Rectal smooth muscle tissue (tissue), 1 donor: ENCODE data around the gene ENTREP1.

Experiments used
- H3K27ac ChIP-seq: one replicate; pipeline ENCODE4 v1.7.0; 2013; ENCODE audit warnings: low read depth, low read length, inconsistent platforms
- H3K27me3 ChIP-seq: one replicate; pipeline ENCODE4 v1.7.0; 2013; ENCODE audit warnings: low read length; ENCODE audit not compliant: control insufficient read depth, insufficient read depth
- H3K36me3 ChIP-seq: one replicate; pipeline ENCODE4 v1.7.0; 2013; ENCODE audit warnings: low read length; ENCODE audit not compliant: control insufficient read depth, insufficient read depth
- H3K4me1 ChIP-seq: one replicate; pipeline ENCODE4 v1.7.0; 2013; ENCODE audit warnings: low read length; ENCODE audit not compliant: control insufficient read depth, insufficient read depth
- H3K4me3 ChIP-seq: one replicate; pipeline ENCODE4 v1.7.0; 2013; ENCODE audit warnings: low read length
- H3K9ac ChIP-seq: one replicate; pipeline ENCODE4 v1.7.0; 2013; ENCODE audit warnings: low read length

ENTREP1 gene

DNA sequence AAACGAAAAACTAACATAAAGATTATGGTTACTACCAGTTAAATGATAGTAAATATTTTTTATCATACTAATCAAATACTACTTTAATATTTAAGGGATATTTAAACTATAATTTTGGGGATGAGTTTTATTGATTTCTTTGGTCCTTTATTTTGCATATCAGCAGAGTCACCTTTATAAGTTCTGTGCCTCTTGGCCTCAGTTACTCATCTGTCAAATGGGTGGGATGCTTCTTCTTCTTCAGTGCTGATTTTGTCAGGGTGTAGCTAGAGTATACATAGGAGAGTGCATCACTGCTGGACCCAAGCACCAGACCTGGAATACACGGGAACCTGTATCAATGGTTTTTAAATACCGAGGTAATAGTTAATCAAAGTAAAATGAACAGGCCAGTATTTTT, 5.6 kb downstream of the ENTREP1 start:
- no peak overlapping the region for H3K9ac ChIP-seq
- H3K36me3 ChIP-seq, result no peaks in the 10 kb centered on the region
- no peak overlapping the region for H3K4me3 ChIP-seq
- H3K27me3 ChIP-seq, result no peaks in the 10 kb centered on the region
- no peaks in the 10 kb centered on the region for H3K4me1 ChIP-seq
- H3K27ac ChIP-seq, result no peak overlapping the region

DNA sequence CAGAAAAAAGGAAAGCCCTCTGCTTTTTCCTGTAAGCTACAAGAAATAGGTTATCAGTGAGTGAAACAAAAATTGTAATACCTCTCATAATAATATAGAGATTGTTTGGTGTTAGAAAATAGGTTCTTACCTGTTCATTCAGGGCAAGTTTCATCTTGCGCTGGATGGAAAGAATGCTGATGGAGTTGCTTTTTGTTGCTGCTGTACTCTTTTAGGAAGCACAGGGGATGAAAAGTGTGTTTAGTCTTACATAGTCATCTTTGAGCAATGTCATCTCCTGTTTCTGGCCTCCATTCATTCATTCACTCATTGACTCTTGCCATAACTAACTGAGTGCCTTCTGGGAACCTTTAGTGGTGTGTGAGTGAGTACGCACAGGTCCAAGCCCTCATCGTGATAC, 6.4 kb downstream of the ENTREP1 start:
- Histone ChIP-seq H3K4me3 (no peak overlapping the region), H3K9ac (no peak overlapping the region), H3K27ac (no peak overlapping the region), H3K27me3 (no peaks in the 10 kb centered on the region), H3K36me3 (no peaks in the 10 kb centered on the region), H3K4me1 (no peaks in the 10 kb centered on the region)

DNA sequence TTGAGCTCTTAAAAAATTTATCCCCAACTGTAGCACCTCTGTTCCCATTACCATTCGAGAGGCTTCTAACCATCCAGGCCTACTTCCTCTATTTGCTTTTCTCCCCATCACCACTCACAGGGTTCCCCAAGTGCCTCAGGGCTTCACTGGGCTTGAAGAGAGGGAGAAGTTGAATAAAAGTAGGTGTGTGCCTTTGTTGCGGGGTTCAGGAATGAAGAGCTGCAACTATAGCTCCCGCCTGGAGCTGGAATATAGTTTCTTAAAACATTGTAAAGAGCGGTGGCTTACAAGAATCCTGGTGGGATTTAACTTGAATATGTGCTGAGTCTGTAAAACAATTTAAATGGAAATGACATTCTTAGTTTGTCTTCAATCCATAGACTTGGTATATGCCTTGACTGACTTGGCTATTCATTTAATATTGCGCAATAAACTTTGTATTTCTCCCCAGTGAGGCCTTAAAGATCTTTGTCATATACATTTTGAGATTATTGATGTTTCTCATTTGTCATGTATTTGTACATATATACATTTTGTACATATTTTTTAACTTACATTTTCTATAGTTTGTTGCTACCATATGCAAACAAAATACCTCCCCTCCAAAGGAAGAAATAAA, 7.2 kb downstream of the ENTREP1 start:
- H3K27ac ChIP-seq, result no peak overlapping the region
- H3K4me3 ChIP-seq, result no peak overlapping the region
- no peaks in the 10 kb centered on the region for H3K4me1 ChIP-seq
- H3K9ac ChIP-seq, result no peak overlapping the region
- H3K27me3 ChIP-seq, result no peaks in the 10 kb centered on the region
- H3K36me3 ChIP-seq, result no peaks in the 10 kb centered on the region

DNA sequence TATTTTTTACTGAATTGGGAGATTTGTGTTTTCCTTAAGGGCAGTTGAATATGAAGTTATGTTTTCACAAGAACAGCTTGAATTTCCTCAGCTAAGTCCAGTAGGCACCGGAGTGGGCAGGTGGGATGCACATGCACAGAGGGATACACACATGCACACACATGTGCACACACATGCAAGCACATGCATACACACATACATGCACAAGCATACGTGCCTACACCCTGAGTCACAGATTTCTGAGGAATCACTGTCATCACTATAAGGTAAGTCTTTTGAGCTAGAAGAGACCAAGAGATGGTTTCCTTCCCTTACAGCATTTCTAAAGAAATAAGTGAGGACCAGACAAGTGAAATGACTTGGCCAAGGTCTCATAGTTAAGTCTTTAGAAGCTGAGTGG, 8.7 kb downstream of the ENTREP1 start:
- no peaks in the 10 kb centered on the region for H3K27me3 ChIP-seq
- no peaks in the 10 kb centered on the region for H3K36me3 ChIP-seq
- H3K4me3 ChIP-seq, result no peak overlapping the region
- H3K9ac ChIP-seq, result no peak overlapping the region
- H3K4me1 ChIP-seq, result no peaks in the 10 kb centered on the region
- H3K27ac ChIP-seq, result no peak overlapping the region

DNA sequence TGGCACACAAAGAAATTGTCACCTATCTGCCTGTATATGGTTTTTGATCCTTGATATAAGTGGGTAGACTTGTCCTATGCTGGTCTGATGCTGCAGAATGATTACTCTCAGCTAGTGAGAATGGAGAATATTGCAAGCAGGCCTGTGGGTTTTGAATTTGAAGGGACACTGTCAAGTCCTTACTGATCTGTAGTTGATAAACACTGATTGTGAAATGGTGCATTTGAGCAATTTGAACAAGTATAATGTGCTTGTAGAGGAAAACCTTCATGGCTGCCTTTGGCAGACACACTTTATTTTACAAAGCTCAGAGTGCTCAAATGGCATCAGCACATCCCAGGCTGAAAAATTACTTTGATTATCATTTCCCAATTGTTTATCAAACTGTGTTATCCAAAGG, 9.3 kb downstream of the ENTREP1 start:
- Histone ChIP-seq H3K36me3 (no peaks in the 10 kb centered on the region), H3K27ac (no peak overlapping the region), H3K27me3 (no peaks in the 10 kb centered on the region), H3K4me1 (no peaks in the 10 kb centered on the region), H3K4me3 (no peak overlapping the region), H3K9ac (no peak overlapping the region)

DNA sequence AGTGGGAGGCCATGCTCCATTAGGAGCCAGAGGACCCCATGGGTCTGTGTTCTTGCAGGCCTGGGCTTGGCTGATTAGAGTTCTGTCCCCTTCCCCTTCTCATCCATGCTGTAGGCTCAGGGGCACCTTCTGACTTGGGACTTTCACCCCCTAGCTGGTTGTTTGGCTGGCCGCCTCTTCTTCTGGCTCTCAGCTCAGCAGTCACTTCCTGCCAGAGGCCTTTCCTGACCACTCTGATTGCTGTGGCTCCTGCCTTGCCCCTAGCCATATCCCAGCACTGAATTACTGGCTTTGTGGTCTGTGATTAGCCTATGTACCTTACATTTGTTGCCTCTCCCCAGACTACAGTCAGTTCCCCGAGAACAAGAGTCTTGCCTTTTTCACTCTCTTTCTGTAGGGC, 14.6 kb downstream of the ENTREP1 start:
- no peak overlapping the region for H3K9ac ChIP-seq
- H3K27ac ChIP-seq, result no peak overlapping the region
- no peaks in the 10 kb centered on the region for H3K4me1 ChIP-seq
- no peak overlapping the region for H3K4me3 ChIP-seq
- no peaks in the 10 kb centered on the region for H3K27me3 ChIP-seq
- H3K36me3 ChIP-seq, result no peaks in the 10 kb centered on the region

DNA sequence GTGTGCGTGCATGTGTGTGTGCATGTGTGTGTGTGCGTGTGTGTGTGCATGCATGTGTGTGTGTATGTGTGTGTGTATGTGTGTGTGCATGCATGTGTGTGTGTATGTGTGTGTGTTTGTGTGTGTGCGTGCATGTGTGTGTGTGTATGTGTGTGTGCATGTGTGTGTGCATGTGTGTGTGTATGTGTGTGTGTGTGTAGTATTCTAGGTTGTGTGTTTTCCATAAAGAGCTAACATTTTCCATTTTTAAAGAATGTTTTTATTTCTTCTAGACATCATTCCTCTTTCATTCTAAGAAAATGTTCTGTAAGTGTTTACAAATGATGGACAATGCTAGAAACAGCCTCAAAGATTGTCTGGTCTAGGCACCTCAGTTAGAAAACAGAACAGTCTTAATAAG, 15.6 kb downstream of the ENTREP1 start:
- H3K27ac ChIP-seq, result no peak overlapping the region
- H3K9ac ChIP-seq, result no peak overlapping the region
- no peak overlapping the region for H3K4me3 ChIP-seq
- H3K27me3 ChIP-seq, result no peaks in the 10 kb centered on the region
- H3K4me1 ChIP-seq, result no peaks in the 10 kb centered on the region
- H3K36me3 ChIP-seq, result no peaks in the 10 kb centered on the region

DNA sequence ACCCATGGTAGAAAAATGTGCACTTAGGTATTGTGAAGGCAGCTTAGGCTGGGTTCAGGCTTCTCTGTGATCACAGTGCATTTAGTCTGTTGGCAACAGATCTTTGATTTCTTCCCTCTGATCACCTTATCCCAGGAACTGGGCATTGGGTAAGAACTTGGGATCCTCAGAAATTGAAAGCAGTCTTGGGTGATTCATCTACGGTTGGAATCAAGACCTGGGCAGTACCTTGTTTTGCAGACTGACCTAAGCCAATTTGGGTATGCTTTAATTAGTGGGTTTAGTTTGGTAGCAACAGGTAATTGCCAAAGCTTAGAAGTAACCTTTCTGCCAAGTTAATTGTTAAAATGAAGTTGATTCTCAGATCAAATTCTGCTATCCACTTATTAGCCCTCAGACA, 17.8 kb downstream of the ENTREP1 start:
- H3K27ac ChIP-seq, result no peak overlapping the region
- no peak overlapping the region for H3K9ac ChIP-seq
- H3K4me3 ChIP-seq, result no peak overlapping the region
- no peaks in the 10 kb centered on the region for H3K27me3 ChIP-seq
- no peaks in the 10 kb centered on the region for H3K36me3 ChIP-seq
- H3K4me1 ChIP-seq, result no peaks in the 10 kb centered on the region

DNA sequence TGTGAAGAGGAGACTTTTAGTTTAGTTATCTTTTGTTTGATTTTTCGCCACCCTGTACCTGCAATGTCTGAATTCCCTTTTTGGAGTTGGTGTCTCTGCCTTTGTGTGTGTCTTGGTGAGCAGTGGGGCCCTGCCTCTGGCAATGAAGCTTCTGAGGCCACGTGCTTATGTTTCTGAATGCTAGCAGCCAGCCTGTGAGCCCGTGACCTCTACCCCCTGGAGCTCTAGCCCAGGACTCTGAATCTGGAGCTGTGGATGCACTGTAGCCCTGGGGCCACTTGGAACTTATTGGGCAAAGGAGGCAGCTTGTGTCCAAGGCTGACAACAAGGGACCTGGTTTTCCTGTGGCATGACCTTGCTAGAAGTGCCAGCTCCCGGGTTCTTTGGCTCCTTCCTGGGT, 19.4 kb downstream of the ENTREP1 start:
- H3K4me3 ChIP-seq, result no peak overlapping the region
- no peaks in the 10 kb centered on the region for H3K27me3 ChIP-seq
- no peak overlapping the region for H3K9ac ChIP-seq
- no peaks in the 10 kb centered on the region for H3K36me3 ChIP-seq
- H3K4me1 ChIP-seq, result no peaks in the 10 kb centered on the region
- H3K27ac ChIP-seq, result no peak overlapping the region

DNA sequence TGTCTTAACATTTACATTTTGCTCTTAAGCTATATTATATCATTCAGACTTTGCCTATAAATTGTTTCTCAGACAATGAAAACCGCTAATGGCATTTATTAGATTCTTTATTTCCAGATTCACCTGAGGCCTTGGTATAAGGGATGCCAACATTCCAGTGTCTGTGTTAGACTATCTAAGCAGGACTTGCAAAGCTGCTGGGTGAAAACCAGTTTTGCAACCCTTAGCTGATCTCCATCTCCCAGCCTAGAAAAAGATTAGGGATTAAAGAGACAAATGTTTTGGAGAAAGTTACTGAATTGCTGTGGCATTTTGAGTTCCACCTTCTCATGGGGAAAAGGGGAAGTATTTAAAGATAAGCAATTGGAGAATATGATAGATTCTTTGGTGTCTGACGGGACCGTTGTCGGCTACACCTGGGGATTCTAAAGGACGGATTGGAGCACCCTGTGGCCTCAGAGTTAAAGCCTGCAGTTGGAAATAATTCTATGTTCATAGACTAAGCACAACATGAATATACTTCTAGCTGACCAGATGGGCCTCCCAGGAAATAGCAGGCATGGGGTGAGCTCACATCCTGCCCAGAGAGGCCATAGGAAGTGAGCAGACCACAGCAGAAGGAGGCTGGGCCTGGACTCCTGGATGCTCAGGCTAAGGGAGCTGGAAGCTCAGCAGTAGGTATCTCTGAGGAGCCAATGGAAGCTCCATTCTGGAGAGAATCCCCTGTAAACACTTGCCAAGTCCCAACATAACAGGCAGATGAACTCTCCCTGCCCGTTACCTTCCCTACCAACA, 21.8 kb downstream of the ENTREP1 start:
- Histone ChIP-seq H3K9ac (no peak overlapping the region), H3K27ac (no peak overlapping the region), H3K4me1 (no peaks in the 10 kb centered on the region), H3K36me3 (no peaks in the 10 kb centered on the region), H3K27me3 (no peaks in the 10 kb centered on the region), H3K4me3 (no peak overlapping the region)

DNA sequence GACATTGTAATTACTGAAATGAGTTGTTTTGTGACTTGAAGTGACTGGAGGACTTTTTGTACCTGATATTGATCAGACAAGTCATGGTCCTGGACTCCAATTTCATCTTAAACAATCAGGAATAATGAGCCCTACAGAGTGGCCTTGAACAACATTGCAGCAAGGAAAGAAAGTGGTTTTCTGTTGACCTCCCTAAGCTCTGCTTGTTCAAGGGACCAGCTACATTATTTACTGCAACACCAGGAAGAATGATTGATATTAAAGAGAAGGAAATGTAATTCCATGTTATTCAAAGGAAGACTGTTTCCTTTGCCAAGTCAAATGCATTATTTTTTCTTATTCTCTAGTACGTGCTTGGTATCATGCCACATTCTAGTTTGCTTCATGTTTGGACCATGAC, 22.6 kb downstream of the ENTREP1 start:
- no peaks in the 10 kb centered on the region for H3K27me3 ChIP-seq
- H3K4me1 ChIP-seq, result no peaks in the 10 kb centered on the region
- no peak overlapping the region for H3K9ac ChIP-seq
- no peak overlapping the region for H3K27ac ChIP-seq
- H3K36me3 ChIP-seq, result no peaks in the 10 kb centered on the region
- no peak overlapping the region for H3K4me3 ChIP-seq

DNA sequence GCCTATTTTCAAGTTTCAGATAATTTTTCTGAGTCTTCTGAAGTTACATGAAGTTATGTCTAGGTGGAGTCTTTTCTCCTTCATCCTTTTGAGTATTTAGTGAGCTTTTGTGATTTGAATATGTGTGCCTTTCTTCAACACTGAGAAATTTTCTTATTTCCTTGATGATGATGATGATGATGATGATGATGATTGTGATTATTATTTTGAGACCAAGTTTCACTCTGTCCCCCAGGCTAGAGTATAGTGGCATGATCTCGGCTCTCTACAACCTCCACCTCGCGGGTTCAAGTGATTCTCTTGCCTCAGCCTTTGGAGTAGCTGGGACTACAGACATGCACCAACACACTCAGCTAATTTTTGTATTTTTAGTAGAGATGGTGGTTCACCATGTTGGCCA, 26.2 kb downstream of the ENTREP1 start:
- Histone ChIP-seq H3K4me3 (no peak overlapping the region), H3K4me1 (peaks cover 1% of the 10 kb centered on the region), H3K27ac (no peak overlapping the region), H3K36me3 (no peaks in the 10 kb centered on the region), H3K27me3 (no peaks in the 10 kb centered on the region), H3K9ac (no peak overlapping the region)

DNA sequence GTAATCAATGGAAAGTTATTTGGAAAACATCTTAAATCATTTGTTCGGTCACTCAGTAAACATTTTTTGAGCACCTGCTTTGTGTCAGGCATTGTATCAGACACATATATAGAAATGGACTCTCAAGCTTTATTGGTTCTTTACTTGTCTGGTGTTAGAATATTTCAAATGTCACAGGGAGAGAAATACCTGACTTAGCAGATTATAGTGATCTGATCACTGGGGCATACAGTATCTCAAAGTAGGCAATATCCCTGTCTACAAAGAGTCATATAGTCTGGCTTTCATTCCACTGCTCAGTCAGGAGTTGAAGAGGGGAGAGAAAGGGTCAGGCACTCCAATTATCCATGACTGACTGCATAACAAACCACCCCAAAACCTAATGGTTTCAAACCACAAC, 30.2 kb downstream of the ENTREP1 start:
- peaks cover 9% of the 10 kb centered on the region for H3K4me1 ChIP-seq
- no peak overlapping the region for H3K27ac ChIP-seq
- H3K4me3 ChIP-seq, result no peak overlapping the region

More for the DNA sequence above, 30.2 kb downstream of the ENTREP1 start:
- Histone ChIP-seq H3K9ac (no peak overlapping the region), H3K27me3 (no peaks in the 10 kb centered on the region), H3K36me3 (no peaks in the 10 kb centered on the region)
